Erythroblast (primary cell): ENCODE results near the gene AKR1C8.
"Not testable (repeated sequence)": the region's sequence is repeated elsewhere in the genome, so short reads cannot be mapped to it uniquely, and the experiment has no call there.

Experiments
- DNase-seq, 2 experiments: peaks; one replicate each; lab custom pipeline; 2025; lab: John Stamatoyannopoulos, UW
- GATA1 ChIP-seq: IDR thresholded peaks from 2 replicates; pipeline ENCODE4 v1.6.1; 2011; ENCODE audit warnings: low read depth, mild to moderate bottlenecking, control low read depth, low read length, moderate library complexity
- POLR2A ChIP-seq: IDR thresholded peaks from 2 replicates; pipeline ENCODE4 v1.6.1; 2011; ENCODE audit warnings: mild to moderate bottlenecking, low read length

Gene AKR1C8

GRCh38 chr10:5147981-5148677 is 36.8 kb downstream of the AKR1C8 start:
- TF ChIP-seq GATA1 (no peak), POLR2A (no peak)
- DNase-seq = no peak

- no peak for TF ChIP-seq GATA1
- no peak for TF ChIP-seq POLR2A
- DNase-seq = peak in 1 of 2 experiments; percentile 3
These were observed 37.5 kb downstream of the AKR1C8 start for GRCh38 chr10:5147255-5147980.

DNA sequence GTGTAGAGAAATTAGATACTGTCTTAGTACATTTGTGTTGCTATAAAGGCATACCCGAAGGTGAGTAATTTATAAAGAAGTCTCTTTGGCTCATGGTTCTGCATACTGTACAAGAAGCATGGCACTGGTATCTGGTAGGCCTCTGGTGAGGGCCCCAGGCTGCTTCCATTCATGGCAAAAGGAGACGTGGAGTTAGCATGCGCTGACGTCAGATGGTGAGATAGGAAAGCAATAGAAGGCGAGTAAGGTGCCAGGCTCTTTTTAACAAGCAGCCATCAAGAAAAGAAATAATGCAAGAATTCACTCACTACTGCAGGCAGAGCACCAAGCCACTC is 38.1 kb downstream of the AKR1C8 start:
- DNase-seq = no peak
- TF ChIP-seq POLR2A (no peak), GATA1 (no peak)

DNA sequence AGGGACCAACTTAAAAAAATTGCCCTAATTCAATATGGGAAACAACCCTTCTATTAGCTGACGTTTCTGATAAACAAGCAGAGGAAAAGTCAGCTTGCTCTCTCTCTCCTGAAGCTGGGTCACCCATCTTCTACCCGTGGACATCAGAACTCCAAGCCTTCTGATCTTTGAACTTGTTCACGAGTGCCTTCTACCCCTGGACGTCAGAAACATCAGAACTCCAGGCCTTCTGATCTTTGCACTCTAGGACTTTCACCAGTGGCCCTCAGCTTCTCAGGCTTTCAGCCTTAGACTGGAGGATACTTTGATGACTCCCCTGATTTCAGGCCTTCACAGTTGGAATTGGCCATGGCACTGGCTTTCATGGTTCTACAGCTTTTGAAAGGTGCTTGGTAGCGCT is 41.8 kb downstream of the AKR1C8 start:
- no peak for TF ChIP-seq GATA1
- no peak for TF ChIP-seq POLR2A
- no peak for DNase-seq

DNA sequence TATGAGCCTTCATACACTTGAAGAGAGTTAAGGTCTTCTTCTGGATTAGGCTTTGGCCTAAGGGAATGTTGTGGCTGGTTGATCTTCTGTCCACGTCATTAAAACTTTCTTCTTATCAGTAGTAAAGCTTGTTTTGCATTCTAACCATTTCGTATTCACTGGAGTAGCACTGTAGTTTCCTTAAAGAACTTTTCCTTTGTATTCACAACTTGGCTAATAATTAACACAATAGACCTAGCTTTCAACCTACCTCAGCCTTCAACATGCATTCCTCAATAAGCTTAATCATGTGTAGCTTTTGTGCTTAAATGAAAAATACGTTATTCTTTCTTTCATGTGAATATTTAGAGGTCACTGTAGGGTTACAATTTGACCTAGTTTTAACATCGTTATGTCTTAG is 42.8 kb downstream of the AKR1C8 start:
- no peak for DNase-seq
- TF ChIP-seq POLR2A (no peak), GATA1 (no peak)

DNA sequence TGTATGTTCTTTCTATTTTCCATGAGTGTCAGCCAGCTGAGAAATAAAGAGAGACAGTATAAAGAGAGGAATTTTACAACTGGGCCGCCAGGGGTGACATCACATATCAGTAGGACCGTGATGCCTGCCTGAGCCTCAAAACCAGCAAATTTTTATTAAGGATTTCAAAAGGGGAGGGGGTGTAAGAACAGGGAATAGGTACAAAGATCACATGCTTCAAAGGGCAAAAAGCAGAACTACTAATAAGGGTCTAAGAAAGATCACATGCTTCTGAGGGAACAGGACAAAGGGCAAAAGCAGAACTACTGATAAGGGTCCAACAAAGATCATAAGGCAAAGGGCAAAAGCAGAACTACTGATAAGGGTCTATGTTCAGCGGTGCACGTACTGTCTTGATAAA is 47.3 kb downstream of the AKR1C8 start:
- DNase-seq = not testable (repeated sequence)

- no peak for DNase-seq
- TF ChIP-seq GATA1 (no peak), POLR2A (no peak)
These were observed 48.4 kb downstream of the AKR1C8 start for GRCh38 chr10:5136468-5137087.

DNA sequence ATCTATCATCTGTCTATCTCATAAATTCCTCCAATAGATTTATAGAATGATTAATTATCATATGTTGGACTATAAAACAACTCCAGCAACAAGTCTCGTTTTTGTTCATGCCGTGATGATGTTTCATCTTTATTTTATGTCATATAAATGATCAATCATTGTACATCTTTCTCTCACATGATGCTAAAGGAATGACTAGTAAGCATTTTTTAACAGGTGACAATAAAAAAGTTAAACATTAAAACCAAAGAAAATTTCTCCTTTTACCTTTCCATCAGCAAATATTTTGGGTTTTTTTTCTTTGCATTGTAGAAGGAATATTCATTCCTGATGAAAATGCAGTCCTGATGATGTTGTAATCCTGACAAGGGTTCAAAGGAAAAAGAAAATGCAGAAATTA is 49.4 kb downstream of the AKR1C8 start:
- TF ChIP-seq GATA1 (no peak), POLR2A (no peak)

GRCh38 chr10:5125315-5126044 is 59.5 kb downstream of the AKR1C8 start:
- TF ChIP-seq POLR2A (no peak), GATA1 (no peak)

More for the DNA sequence above, 49.4 kb downstream of the AKR1C8 start:
- DNase-seq = no peak

GRCh38 chr10:5123886-5124285 is 61.1 kb downstream of the AKR1C8 start:
- no peak for DNase-seq
- no peak for TF ChIP-seq GATA1
- no peak for TF ChIP-seq POLR2A

More at GRCh38 chr10:5125315-5126044, 59.5 kb downstream of the AKR1C8 start:
- no peak for DNase-seq

GRCh38 chr10:5119997-5120396 is 65.0 kb downstream of the AKR1C8 start:
- not testable (repeated sequence) for DNase-seq

DNA sequence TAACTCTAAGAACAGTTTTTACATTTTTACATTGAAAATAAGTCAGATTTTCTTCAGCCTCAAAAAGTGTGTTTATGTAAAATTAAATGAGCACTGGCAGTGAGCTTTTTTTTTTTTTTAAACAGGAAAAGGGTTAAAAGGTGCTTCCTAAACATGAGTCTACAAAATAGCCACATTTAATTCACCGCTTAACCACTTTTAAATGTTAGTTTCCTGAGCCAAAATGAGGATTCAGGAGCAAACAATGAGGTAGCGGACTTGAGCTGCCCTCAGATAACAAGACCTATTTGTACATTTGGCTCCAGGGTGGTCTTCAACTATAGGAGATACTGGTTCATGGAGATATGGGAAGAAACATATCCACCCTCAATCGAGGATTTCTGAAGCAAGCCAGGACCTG is 67.9 kb downstream of the AKR1C8 start:
- no peak for TF ChIP-seq GATA1
- TF ChIP-seq POLR2A = no peak
- DNase-seq = no peak

DNA sequence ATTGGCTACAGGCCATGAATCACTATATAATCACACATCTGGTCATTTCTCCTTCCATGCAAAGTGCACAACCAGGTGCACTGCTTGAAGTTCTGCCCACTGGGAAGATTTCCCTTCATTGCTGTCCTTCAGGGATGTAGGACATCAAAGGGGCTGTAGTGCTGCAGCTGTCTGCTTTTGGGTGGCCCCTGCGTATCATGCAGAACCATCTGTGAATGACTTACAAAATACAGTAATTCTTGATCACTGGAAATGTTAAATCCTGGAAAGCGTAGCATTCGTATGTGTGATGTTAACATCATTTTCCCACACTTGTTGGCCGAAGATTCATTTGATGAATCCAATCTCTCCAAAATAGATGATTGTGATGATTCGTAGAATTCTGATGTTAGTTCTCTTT is 68.3 kb downstream of the AKR1C8 start:
- no peak for DNase-seq
- TF ChIP-seq GATA1 (no peak), POLR2A (no peak)

DNA sequence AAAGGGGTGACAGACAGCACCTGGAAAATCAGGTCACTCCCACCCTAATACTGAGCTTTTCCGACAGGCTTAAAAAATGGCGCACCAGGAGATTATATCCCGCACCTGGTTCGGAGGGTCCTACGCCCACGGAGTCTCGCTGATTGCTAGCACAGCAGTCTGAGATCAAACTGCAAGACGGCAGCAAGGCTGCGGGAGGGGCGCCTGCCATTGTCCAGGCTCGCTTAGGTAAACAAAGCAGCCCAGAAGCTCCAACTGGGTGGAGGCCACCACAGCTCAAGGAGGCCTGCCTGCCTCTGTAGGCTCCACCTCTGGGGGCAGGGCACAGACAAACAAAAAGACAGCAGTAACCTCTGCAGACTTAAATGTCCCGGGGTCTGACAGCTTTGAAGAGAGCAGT is 75.1 kb downstream of the AKR1C8 start:
- not testable (repeated sequence) for DNase-seq
